Measurements from ENCODE around the gene PLPP2. TPM values are rescaled to one million over a fixed set of nuclear protein-coding genes. Genes with fewer than 3 reads are reported as not detected.
A peak's percentile ranks its signal among the peaks of the same experiment; 100 is the strongest.

The PLPP2 gene
- total RNA-seq = 0.05 TPM in 1 of 2 replicates, not detected in the other
- 0.09 TPM for polyA plus RNA-seq (2012)

- DNase-seq (ENCODE audit: low read depth) = no peak
Observed at GRCh38 chr19:291006-291521, at the start of gene PLPP2. Gene PLPP2, minus strand, starts transcription at chr19:291403. Its CDS starts 67 bp downstream, at chr19:291336.

DNA sequence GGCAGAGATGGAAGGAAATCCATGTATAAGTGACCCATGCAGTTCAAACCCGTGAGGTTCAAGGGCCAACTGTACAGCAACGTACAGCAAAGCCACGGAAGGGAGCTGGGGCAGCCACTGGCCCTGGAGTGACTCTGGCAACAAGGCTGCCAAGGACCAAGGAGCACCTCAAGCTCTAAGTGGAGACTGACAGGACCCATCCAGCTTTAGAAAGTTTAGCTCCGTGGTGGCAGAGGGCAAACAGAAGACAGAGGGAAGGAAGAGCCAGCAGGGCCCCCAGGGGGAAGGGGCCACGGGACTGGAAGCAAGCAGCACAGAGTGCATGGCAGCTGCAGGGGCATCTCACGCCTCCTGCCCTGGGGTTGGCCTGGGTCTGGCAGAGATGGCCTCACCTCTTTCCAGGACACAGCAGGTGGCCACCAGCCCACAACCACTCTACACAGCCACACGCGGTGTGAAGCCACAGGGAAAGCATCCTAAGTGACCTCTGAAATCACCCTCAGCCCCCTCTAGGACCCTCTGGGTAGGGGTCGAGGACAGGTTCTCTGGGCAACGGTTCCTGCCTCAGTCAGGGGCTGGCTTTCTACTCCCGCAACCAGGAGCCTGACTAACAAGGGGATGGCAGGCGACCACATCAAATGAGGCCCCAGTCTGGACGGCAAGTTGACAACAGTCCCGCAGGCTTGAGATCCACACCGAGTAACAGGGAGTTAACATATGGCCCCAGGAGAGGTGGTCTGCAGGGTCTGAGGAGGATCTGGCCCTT, 49.6 kb upstream of the PLPP2 start:
- DNase-seq (ENCODE audit: low read depth) = peak; percentile 30

DNA sequence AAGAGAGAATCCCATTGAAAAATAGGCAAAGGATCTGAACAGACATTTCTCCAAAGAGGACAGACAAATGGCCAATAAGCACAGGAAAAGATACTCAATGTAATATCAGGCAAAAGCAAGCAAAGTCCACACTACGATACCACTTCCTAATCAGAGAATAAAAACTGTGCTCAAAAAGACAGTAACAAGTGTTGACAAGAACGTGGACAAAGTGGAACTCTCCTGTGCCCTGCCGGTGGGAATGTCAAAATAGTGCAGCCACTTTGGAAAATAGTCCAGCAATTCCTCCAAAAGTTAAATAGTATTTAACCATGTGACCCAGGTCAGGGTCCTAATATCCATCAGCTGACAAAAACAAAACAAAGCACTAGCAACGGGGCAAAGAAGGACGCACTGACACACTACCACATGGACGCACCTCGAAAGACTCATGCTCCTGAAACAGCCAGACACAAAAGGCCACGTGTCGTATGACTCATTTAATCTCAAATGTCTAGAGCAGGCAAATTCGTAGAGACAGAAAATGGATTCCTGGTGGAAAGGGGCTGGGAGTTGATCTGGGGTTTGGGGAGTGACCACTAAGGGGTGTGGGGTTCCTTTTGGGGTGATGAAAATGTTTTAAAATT, 48.2 kb upstream of the PLPP2 start:
- DNase-seq (ENCODE audit: low read depth) = no peak

GRCh38 chr19:338421-338820, 47.2 kb upstream of the PLPP2 start:
- no peak for DNase-seq (ENCODE audit: low read depth)

DNA sequence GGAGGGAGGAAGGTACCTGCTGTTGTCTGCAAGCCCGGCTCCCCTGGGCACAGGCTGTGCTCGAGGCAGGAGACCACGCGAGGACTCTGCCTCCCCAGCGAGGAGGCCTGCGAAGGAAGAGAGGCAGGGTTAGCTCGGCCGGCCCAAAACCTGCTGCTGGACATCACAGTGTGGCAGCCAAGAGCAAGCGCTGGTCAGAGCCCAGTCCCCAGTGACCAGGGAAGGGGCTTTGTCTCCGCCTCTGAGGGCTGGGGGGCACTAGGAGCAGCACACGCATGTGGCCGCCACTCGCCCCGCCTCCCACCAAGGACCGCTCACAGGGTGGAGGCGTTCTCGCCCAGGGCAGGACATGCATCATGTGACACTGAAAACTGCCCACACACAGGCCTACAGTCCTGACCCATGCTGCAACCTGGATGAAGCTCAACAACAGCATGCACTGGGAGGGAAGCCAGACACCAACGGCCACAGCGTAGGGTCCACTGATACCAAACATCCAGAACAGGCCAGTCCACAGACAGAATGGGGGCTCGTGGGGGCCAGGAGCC, 44.9 kb upstream of the PLPP2 start:
- DNase-seq (ENCODE audit: low read depth) = no peak

DNA sequence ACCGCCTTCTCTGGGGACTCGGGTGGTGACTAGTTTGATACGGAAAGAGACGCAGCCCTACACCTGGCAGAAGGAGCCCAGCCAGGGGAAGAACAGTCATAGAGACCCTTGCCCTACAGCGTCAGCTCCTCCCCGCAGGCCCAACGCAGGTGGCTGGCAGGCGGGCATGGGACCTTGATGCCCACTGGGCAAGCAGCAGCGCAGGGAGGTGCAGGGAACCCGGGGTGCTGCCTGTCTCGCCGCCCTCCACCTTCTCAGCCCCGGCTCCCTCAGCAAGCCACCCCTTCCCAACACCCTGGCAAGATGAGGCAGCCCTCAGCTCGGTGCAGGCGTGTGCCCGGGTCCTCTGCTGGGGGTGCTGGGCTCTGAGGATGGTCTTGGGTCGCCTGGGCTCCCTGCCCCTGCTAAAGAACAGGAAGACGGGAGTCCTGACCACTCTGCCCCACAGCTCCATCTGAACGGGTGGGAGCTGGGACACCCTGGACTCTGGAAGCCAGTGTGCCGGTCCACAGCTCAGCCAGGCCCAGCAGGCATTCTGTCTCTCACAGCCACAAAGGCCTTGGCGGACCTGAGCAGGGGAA, 44.4 kb upstream of the PLPP2 start:
- no peak for DNase-seq (ENCODE audit: low read depth)

DNA sequence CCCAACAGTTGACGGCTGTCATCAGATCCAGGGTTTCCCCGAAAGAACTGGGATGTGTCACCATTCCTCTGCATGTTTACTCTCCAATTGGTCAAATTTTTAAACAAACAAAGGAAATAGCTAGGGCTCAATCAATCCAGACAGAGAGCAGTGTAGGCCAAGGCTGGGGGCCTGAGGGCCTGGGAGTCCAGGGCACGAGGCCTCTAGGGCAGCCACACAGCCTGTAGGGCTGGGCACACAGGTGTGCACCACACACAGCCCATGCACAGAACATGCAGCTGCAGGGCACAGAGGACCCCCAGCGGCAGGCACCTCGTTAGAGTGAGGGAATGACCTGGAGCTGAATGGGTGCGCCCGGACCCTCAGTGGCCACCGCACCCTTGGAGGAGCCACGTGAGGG, 43.9 kb upstream of the PLPP2 start:
- no peak for DNase-seq (ENCODE audit: low read depth)

DNA sequence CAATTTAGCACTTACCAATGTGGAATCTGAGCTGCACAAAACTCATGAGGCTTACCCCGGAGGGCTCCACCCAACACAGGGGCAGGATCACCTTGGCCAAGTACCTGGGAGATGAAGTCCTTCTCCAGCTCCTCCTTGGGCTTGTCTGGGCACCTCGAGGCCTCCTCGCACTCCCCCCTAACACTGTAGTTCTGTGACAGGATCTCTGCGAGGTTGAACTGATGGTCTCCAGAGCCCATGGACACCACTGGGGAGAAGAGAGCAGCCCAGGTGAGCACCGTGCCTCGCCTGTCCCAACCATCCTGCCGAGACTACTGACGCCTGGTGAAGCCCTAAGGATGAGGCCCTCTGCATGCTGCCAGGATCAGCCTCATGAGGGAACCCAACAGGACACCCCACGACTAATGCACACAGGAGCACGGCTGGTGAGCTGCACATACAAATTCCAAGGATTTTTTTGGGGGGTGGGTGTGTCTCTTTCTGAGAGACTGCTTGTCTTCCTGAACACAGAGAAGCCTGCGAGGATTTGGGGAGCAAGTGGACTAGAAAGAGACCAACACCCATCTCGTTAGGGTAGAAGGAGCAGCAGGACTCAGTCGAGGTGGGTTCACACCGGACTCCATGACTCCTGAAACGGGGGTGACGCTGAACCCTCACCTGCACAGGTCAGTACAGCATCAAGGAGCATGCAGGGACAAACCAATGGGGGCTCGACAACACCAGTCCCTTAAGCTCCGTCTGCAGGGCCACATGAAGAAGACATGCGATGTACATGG, 43.3 kb upstream of the PLPP2 start:
- no peak for DNase-seq (ENCODE audit: low read depth)

DNA sequence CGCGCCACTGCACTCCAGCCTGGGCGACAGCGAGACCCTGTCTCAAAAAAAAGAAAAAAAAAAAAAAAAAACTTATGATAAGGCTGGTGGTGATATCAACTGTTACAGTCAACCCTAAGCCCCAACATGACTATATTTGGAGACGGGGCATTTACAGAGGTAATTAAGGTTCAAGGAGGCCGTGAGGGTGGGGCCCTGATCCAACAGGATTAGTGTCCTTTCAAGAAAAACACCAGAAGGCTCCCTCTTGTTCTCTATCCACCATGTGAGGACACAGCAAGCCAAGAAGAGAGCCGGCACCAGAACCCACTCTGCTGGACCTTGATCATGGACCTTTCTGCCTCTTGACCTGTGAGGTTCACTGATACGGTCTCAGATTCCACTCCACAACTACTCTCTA, 39.3 kb upstream of the PLPP2 start:
- no peak for DNase-seq (ENCODE audit: low read depth)

- DNase-seq (ENCODE audit: low read depth) = no peak
Observed at GRCh38 chr19:329876-330275, 38.7 kb upstream of the PLPP2 start.

- no peak for DNase-seq (ENCODE audit: low read depth)
Observed at GRCh38 chr19:328025-328505, 36.9 kb upstream of the PLPP2 start.

DNA sequence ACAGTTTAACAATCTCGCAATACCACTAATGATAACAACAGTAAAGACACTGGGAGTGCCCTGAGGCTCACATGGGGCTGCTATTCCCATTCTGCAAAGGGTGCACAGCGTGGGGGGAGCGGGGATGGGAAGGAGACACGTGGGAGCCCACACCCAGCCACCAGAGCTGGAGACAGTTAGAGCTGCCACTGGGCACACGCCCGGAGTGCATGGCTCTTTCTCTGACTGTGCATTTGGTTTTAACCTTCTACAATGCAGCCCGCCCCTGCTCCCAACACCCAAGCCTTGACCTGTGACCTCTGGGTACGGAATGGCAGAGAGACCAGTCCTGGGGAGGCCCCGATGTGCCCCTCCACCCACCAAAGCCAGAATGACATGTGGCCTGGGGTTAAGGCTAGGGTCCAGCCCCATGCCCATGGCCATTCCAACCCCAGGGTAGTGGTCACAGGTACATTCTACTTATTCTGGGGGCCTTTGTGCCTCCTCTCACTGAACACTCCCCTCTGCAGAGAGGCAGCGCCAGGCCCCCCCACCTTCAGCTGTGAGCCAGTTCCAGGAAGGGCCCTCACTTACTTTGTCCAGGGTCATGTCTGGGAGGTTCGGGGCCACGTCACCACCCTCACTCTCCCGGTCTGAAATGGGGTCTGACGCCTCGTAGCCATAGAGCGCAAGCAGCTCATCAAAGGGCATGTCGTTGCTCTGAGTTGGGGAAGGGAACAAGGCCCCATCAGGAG, 36.3 kb upstream of the PLPP2 start:
- DNase-seq (ENCODE audit: low read depth) = no peak

DNA sequence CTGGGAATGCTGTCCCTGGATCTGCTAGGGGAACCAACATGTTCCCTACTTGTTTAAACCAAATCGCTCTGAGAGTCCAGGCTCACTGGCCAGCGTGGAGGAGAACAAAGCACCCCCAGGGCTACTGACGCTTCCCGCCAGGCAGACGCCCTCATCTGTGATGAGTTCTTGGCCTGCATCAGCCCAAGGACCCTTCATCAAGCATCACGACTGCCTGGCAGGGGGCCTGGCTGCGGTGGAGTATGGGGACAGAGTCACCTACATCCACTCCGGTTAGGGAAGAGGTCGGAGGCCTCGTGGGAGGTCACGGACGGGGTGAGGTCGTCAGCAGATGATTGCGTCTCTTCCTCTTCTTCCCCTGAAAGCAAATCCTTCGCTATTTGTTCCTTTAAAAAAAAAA, 35.7 kb upstream of the PLPP2 start:
- DNase-seq (ENCODE audit: low read depth) = no peak

GRCh38 chr19:325937-326565, 34.8 kb upstream of the PLPP2 start:
- DNase-seq (ENCODE audit: low read depth) = no peak

GRCh38 chr19:325173-325936, 34.2 kb upstream of the PLPP2 start:
- no peak for DNase-seq (ENCODE audit: low read depth)

GRCh38 chr19:324716-325115, 33.5 kb upstream of the PLPP2 start:
- no peak for DNase-seq (ENCODE audit: low read depth)

DNA sequence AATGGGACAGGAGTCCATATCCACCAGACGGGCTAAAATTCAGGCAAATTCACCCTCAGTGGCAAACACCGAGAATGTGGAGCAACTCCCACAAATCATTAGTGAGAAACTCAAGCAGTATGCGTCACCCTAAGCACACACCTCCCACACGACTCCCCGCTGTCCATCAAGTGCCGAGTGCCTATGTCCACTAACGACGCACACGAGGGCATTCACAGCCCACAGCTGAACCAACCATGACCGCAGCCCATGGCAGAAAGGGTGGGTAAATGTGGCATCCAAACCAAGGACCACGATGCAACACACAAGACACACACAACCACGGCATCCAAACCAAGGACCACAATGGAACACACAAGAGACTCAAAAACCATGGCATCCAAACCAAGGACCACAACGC, 31.4 kb upstream of the PLPP2 start:
- no peak for DNase-seq (ENCODE audit: low read depth)

DNA sequence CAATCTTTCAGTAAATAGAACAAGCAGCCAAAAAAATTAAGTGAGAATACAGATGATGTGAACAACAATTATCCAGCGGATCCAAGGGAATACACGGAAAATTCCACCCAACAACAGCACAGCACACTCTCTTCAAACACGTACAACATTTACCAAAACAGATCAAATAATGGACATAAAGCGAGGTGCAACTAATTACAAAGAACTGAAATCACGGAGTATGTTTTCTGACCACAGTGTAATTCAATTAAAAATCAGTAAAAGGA, 27.2 kb upstream of the PLPP2 start:
- no peak for DNase-seq (ENCODE audit: low read depth)

- no peak for DNase-seq (ENCODE audit: low read depth)
Observed at GRCh38 chr19:317710-318508, 26.7 kb upstream of the PLPP2 start.
